Measurements from ENCODE around the gene DYNC2H1. TPM values are rescaled to one million over a fixed set of nuclear protein-coding genes. Genes with fewer than 3 reads are reported as not detected.
"Not testable (repeated sequence)": the region's sequence is repeated elsewhere in the genome, so short reads cannot be mapped to it uniquely, and the experiment has no call there.

Gene DYNC2H1
- polyA plus RNA-seq, 2 donors = 4.5 to 6.0 TPM

DNA sequence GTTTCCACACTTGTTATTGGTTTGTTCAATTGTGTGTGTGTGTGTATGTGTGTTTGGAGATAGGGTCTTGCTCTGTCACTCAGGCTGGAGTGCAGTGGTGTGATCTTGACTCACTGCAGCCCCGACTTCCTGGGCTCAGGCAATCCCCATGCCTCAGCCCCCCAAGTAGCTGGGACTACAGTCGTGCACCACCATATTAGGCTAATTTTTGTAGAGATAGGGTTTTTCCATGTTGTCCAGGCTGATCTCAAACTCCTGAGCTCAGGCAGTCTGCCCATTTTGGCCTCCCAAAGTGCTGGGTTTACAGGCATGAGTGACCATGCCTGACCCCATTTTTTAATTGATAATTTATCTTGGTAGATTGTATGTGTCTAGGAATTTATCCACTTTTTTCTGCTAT, 263.7 kb downstream of the DYNC2H1 start:
- Histone ChIP-seq H3K4me3 (ENCODE audit: low read depth in 1 of 2, low read length in 2 of 2) (no peak overlapping the region), H3K27ac (ENCODE audit: low read depth in 2 of 2, low read length in 1 of 2) (no peak overlapping the region), H3K4me1 (ENCODE audit: control insufficient read depth in 2 of 2, insufficient read depth in 2 of 2, low read length in 1 of 2) (no peaks in the 10 kb centered on the region), H3K9me3 (ENCODE audit: control insufficient read depth in 2 of 2, insufficient read depth in 1 of 2, low read depth in 1 of 2, low read length in 1 of 2) (peaks cover 0 to 2% of the 10 kb centered on the region in 2 donors), H3K36me3 (ENCODE audit: control insufficient read depth in 2 of 2, insufficient read depth in 2 of 2, low read length in 1 of 2) (no peaks in the 10 kb centered on the region), H3K27me3 (ENCODE audit: control insufficient read depth in 1 of 2, insufficient read depth in 2 of 2, low read length in 2 of 2) (no peaks in the 10 kb centered on the region)
- 83 to 89% methylated on average over 2 of the region's 2 CpGs for WGBS, 2 donors

DNA sequence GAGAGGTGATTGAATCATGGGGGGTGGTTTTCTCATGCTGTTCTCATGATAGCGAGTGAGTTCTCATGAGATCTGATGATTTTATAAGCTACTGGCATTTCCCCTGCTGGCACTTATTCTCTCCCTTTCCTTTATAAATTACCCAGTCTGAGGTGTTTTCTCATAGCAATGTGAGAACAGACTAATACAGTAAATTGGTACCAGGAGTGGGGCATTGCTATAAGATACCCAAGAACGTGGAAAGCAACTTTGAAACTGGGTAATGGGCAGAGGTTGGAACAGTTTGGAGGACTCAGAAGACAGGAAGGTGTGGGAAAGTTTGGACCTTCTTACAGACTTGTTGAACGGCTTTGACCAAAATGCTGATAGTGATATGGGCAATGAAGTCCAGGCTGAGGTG, 265.0 kb downstream of the DYNC2H1 start:
- not testable (repeated sequence) for H3K9me3 ChIP-seq (ENCODE audit: control insufficient read depth in 2 of 2, insufficient read depth in 1 of 2, low read depth in 1 of 2, low read length in 1 of 2); H3K36me3 ChIP-seq (ENCODE audit: control insufficient read depth in 2 of 2, insufficient read depth in 2 of 2, low read length in 1 of 2); H3K27me3 ChIP-seq (ENCODE audit: control insufficient read depth in 1 of 2, insufficient read depth in 2 of 2, low read length in 2 of 2); H3K4me3 ChIP-seq (ENCODE audit: low read depth in 1 of 2, low read length in 2 of 2); H3K4me1 ChIP-seq (ENCODE audit: control insufficient read depth in 2 of 2, insufficient read depth in 2 of 2, low read length in 1 of 2); H3K27ac ChIP-seq (ENCODE audit: low read depth in 2 of 2, low read length in 1 of 2)
- WGBS, 2 donors = 66 to 68% methylated on average over 3 of the region's 3 CpGs

DNA sequence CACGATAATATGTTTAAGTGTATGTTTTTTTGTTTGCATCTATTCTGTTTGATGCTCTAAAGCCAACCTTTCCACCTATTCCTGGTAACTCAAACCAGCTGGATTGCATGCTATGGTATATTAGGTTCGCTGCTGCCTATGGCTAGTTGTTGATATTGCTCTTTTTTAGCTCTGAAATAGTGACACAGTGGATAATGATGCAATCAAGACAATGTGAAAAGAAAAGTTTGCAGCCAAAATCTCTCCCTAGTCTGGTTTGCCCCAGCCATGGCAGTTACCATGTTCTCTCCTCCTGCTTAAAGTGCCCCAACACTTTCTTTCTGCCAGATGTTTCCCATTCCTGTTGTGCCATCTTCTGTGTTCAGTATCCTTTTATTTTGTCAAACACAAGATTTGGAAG, 269.7 kb downstream of the DYNC2H1 start:
- H3K9me3 ChIP-seq (ENCODE audit: control insufficient read depth in 2 of 2, insufficient read depth in 1 of 2, low read depth in 1 of 2, low read length in 1 of 2) = no peaks in the 10 kb centered on the region
- WGBS, 2 donors = 88 to 89% methylated on average over 2 of the region's 2 CpGs
- no peak overlapping the region for H3K4me3 ChIP-seq (ENCODE audit: low read depth in 1 of 2, low read length in 2 of 2)
- no peaks in the 10 kb centered on the region for H3K36me3 ChIP-seq (ENCODE audit: control insufficient read depth in 2 of 2, insufficient read depth in 2 of 2, low read length in 1 of 2)
- no peaks in the 10 kb centered on the region for H3K27me3 ChIP-seq (ENCODE audit: control insufficient read depth in 1 of 2, insufficient read depth in 2 of 2, low read length in 2 of 2)
- H3K4me1 ChIP-seq (ENCODE audit: control insufficient read depth in 2 of 2, insufficient read depth in 2 of 2, low read length in 1 of 2) = no peaks in the 10 kb centered on the region
- no peak overlapping the region for H3K27ac ChIP-seq (ENCODE audit: low read depth in 2 of 2, low read length in 1 of 2)

DNA sequence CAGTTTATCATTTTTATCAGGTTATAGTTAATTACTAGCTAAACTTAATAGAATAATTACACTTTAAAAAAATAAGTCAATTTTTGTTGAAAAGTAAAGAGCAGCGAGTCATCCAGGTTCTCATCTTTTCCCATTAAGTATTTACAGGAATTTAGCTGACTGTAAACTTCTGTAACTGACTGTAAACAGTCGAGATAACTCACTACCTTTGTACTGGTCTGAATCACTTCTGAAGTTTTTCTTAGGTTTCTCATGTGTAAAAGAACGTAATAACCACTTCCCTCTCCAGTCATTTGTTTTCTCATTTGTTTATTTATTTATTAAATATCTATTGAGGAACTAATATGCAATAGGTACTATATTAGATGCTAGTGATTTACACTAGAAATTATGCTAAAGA, 270.8 kb downstream of the DYNC2H1 start:
- H3K36me3 ChIP-seq (ENCODE audit: control insufficient read depth in 2 of 2, insufficient read depth in 2 of 2, low read length in 1 of 2) = no peaks in the 10 kb centered on the region
- no peaks in the 10 kb centered on the region for H3K27me3 ChIP-seq (ENCODE audit: control insufficient read depth in 1 of 2, insufficient read depth in 2 of 2, low read length in 2 of 2)
- H3K4me3 ChIP-seq (ENCODE audit: low read depth in 1 of 2, low read length in 2 of 2) = no peak overlapping the region
- 74 to 80% methylated on average over 3 of the region's 3 CpGs for WGBS, 2 donors
- no peaks in the 10 kb centered on the region for H3K9me3 ChIP-seq (ENCODE audit: control insufficient read depth in 2 of 2, insufficient read depth in 1 of 2, low read depth in 1 of 2, low read length in 1 of 2)
- no peaks in the 10 kb centered on the region for H3K4me1 ChIP-seq (ENCODE audit: control insufficient read depth in 2 of 2, insufficient read depth in 2 of 2, low read length in 1 of 2)
- H3K27ac ChIP-seq (ENCODE audit: low read depth in 2 of 2, low read length in 1 of 2) = no peak overlapping the region

DNA sequence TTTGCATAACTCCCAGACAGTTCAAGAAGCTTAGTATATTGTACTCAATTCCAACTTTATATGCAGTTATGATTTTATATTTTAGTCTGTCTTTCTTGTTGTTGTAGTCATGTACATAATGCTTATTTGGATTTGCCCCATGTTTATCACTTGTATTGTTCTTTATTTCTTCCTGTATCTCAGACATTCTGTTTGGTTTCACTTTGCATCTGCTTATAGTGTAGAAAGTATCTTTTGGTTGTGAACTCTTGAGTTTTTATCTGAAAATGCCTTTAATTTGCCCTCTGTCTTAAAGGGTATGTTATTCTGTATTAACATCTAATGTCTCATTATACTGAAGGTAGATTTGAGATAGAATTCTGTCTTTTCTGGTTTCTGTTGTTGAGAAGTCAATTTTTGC, 275.4 kb downstream of the DYNC2H1 start:
- no peaks in the 10 kb centered on the region for H3K36me3 ChIP-seq (ENCODE audit: control insufficient read depth in 2 of 2, insufficient read depth in 2 of 2, low read length in 1 of 2)
- H3K4me3 ChIP-seq (ENCODE audit: low read depth in 1 of 2, low read length in 2 of 2) = no peak overlapping the region
- no peaks in the 10 kb centered on the region for H3K9me3 ChIP-seq (ENCODE audit: control insufficient read depth in 2 of 2, insufficient read depth in 1 of 2, low read depth in 1 of 2, low read length in 1 of 2)
- H3K4me1 ChIP-seq (ENCODE audit: control insufficient read depth in 2 of 2, insufficient read depth in 2 of 2, low read length in 1 of 2) = no peaks in the 10 kb centered on the region
- no peak overlapping the region for H3K27ac ChIP-seq (ENCODE audit: low read depth in 2 of 2, low read length in 1 of 2)
- H3K27me3 ChIP-seq (ENCODE audit: control insufficient read depth in 1 of 2, insufficient read depth in 2 of 2, low read length in 2 of 2) = no peaks in the 10 kb centered on the region

DNA sequence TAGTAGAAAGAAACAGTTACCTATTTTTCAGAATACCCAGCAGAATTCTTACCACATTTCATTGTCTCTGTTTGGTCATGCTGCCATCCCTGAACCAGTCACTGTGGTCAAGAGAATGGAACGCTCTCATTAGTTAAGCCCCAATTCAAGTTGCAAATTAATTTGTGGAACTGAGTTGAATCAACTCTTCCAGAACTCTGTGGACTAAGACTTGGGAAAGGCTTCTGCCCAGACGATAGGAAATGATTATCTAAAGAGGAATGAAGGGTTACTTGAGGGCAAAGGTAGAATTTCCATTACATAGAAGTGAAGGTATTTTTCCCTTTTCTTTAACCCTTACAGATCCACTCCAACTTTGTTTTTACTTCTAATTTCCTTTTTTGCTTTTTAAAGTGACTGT, 286.4 kb downstream of the DYNC2H1 start:
- Histone ChIP-seq H3K36me3 (ENCODE audit: control insufficient read depth in 2 of 2, insufficient read depth in 2 of 2, low read length in 1 of 2) (peaks cover 0 to 2% of the 10 kb centered on the region in 2 donors), H3K4me1 (ENCODE audit: control insufficient read depth in 2 of 2, insufficient read depth in 2 of 2, low read length in 1 of 2) (no peaks in the 10 kb centered on the region), H3K9me3 (ENCODE audit: control insufficient read depth in 2 of 2, insufficient read depth in 1 of 2, low read depth in 1 of 2, low read length in 1 of 2) (peaks cover 0 to 2% of the 10 kb centered on the region in 2 donors), H3K4me3 (ENCODE audit: low read depth in 1 of 2, low read length in 2 of 2) (no peak overlapping the region), H3K27me3 (ENCODE audit: control insufficient read depth in 1 of 2, insufficient read depth in 2 of 2, low read length in 2 of 2) (no peaks in the 10 kb centered on the region), H3K27ac (ENCODE audit: low read depth in 2 of 2, low read length in 1 of 2) (no peak overlapping the region)
- WGBS, 2 donors = 60 to 66% methylated on average over 2 of the region's 2 CpGs

DNA sequence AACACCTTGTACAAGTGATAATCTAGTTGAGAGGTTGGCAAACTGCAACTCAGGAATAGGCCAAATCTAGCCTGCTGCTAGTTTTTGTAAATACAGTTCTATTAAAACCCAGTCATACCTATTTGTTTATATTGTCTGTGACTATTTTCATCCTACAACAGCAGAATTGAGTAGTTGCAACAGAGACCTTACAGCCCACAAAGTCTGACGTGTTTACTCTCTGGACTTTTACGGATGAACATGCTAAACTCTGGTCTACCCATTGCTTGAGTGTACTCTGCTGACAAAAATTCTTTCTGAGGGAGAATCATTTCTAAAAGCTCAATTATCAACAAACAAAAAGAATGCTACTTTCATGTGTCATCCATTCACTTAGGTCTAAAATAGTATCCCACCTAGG, 287.0 kb downstream of the DYNC2H1 start:
- H3K27me3 ChIP-seq (ENCODE audit: control insufficient read depth in 1 of 2, insufficient read depth in 2 of 2, low read length in 2 of 2) = no peaks in the 10 kb centered on the region

DNA sequence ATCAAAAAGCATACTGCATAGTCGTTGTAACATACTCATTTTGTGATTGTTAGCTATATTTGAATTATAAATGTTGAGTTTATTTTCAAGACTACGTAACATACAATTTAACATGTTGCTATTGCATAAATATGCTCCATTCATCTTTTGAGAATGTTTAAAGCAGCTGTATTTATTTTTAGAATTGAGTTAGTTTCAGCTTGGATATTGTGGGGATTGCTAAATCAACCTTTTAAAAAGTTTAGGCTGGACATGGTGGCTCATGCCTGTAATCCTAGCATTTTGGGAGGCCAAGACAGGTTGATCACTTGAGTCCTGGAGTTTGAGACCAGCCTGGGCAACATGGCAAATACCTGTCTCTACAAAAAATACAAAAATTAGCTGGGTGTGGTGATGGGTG, 288.1 kb downstream of the DYNC2H1 start:
- no peak overlapping the region for H3K4me3 ChIP-seq (ENCODE audit: low read depth in 1 of 2, low read length in 2 of 2)
- H3K9me3 ChIP-seq (ENCODE audit: control insufficient read depth in 2 of 2, insufficient read depth in 1 of 2, low read depth in 1 of 2, low read length in 1 of 2) = peaks cover 0 to 1% of the 10 kb centered on the region in 2 donors
- H3K4me1 ChIP-seq (ENCODE audit: control insufficient read depth in 2 of 2, insufficient read depth in 2 of 2, low read length in 1 of 2) = no peaks in the 10 kb centered on the region
- H3K27ac ChIP-seq (ENCODE audit: low read depth in 2 of 2, low read length in 1 of 2) = no peak overlapping the region
- peaks cover 0 to 2% of the 10 kb centered on the region in 2 donors for H3K36me3 ChIP-seq (ENCODE audit: control insufficient read depth in 2 of 2, insufficient read depth in 2 of 2, low read length in 1 of 2)
- H3K27me3 ChIP-seq (ENCODE audit: control insufficient read depth in 1 of 2, insufficient read depth in 2 of 2, low read length in 2 of 2) = no peaks in the 10 kb centered on the region
- 36 to 51% methylated on average over 2 of the region's 2 CpGs for WGBS, 2 donors

More for the DNA sequence above, 287.0 kb downstream of the DYNC2H1 start:
- H3K4me1 ChIP-seq (ENCODE audit: control insufficient read depth in 2 of 2, insufficient read depth in 2 of 2, low read length in 1 of 2) = no peaks in the 10 kb centered on the region
- no peak overlapping the region for H3K27ac ChIP-seq (ENCODE audit: low read depth in 2 of 2, low read length in 1 of 2)
- WGBS, 2 donors = 96 to 97% methylated on average over 2 of the region's 2 CpGs
- peaks cover 0 to 2% of the 10 kb centered on the region in 2 donors for H3K36me3 ChIP-seq (ENCODE audit: control insufficient read depth in 2 of 2, insufficient read depth in 2 of 2, low read length in 1 of 2)
- H3K9me3 ChIP-seq (ENCODE audit: control insufficient read depth in 2 of 2, insufficient read depth in 1 of 2, low read depth in 1 of 2, low read length in 1 of 2) = peaks cover 0 to 2% of the 10 kb centered on the region in 2 donors
- H3K4me3 ChIP-seq (ENCODE audit: low read depth in 1 of 2, low read length in 2 of 2) = no peak overlapping the region

DNA sequence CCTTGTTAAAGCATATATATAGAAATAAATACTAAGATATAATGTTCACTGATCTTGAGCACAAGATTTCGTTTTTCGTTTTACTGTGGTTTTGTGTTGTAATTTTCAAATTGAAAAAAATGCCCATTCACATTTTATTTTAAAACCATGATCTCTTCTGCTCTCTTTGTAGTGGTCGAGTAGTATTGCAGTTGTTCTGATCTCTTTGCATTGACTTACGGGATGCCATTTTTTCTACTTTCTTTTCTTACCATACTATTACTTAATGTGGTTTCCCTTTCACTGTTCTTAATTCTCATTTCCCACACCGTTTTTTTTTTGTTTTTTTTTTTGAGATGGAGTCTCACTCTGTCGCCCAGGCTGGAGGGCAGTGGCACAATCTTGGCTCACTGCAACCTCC, 289.6 kb downstream of the DYNC2H1 start:
- Histone ChIP-seq H3K36me3 (ENCODE audit: control insufficient read depth in 2 of 2, insufficient read depth in 2 of 2, low read length in 1 of 2) (peaks cover 0 to 2% of the 10 kb centered on the region in 2 donors), H3K9me3 (ENCODE audit: control insufficient read depth in 2 of 2, insufficient read depth in 1 of 2, low read depth in 1 of 2, low read length in 1 of 2) (no peaks in the 10 kb centered on the region), H3K4me1 (ENCODE audit: control insufficient read depth in 2 of 2, insufficient read depth in 2 of 2, low read length in 1 of 2) (no peaks in the 10 kb centered on the region), H3K27ac (ENCODE audit: low read depth in 2 of 2, low read length in 1 of 2) (no peak overlapping the region), H3K27me3 (ENCODE audit: control insufficient read depth in 1 of 2, insufficient read depth in 2 of 2, low read length in 2 of 2) (no peaks in the 10 kb centered on the region), H3K4me3 (ENCODE audit: low read depth in 1 of 2, low read length in 2 of 2) (no peak overlapping the region)
- WGBS, 2 donors = 74 to 77% methylated on average over 6 of the region's 6 CpGs

DNA sequence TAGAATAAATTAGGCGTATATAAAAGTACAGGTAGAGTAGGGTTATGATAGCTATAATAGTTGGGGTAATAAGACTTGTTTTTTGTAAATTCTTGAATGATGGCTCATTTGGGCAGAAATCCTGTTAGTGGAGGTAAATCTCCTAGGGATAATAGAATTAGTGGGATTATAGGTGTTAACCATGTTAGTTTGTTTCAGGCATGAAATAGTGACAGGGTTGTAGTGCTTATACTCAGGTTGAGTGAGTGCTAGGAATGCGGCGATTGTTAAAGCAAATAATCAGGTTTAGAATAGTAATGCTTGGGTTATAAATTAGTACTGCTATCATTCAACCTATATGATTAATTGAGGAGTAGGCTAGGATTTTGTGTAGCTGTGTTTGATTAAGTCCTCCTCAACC, 297.1 kb downstream of the DYNC2H1 start:
- Histone ChIP-seq H3K27me3 (ENCODE audit: control insufficient read depth in 1 of 2, insufficient read depth in 2 of 2, low read length in 2 of 2) (no peaks in the 10 kb centered on the region), H3K9me3 (ENCODE audit: control insufficient read depth in 2 of 2, insufficient read depth in 1 of 2, low read depth in 1 of 2, low read length in 1 of 2) (no peaks in the 10 kb centered on the region), H3K4me1 (ENCODE audit: control insufficient read depth in 2 of 2, insufficient read depth in 2 of 2, low read length in 1 of 2) (no peaks in the 10 kb centered on the region), H3K27ac (ENCODE audit: low read depth in 2 of 2, low read length in 1 of 2) (no peak overlapping the region), H3K4me3 (ENCODE audit: low read depth in 1 of 2, low read length in 2 of 2) (no peak overlapping the region), H3K36me3 (ENCODE audit: control insufficient read depth in 2 of 2, insufficient read depth in 2 of 2, low read length in 1 of 2) (no peaks in the 10 kb centered on the region)
- 94 to 96% methylated on average over 3 of the region's 3 CpGs for WGBS, 2 donors
